GM21825 (cell line): ENCODE measurements around the gene TSPAN11.

Experiments used
- ATAC-seq: cut with Tn5 transposase; IDR thresholded peaks from one replicate; pipeline ENCODE4 v1.9.1; 2021; ENCODE audit warnings: mild to moderate bottlenecking, moderate library complexity; ENCODE audit not compliant: unreplicated experiment

Gene TSPAN11

GRCh38 chr12:30959110-30959710 is 32.7 kb downstream of the TSPAN11 start:
- ATAC-seq = no peak

GRCh38 chr12:30959778-30960177 is 33.2 kb downstream of the TSPAN11 start:
- no peak for ATAC-seq

GRCh38 chr12:30961030-30961429 is 34.5 kb downstream of the TSPAN11 start:
- ATAC-seq = no peak

- ATAC-seq = no peak
These were observed 35.5 kb downstream of the TSPAN11 start for GRCh38 chr12:30962047-30962446.

GRCh38 chr12:30963709-30964564 is 37.4 kb downstream of the TSPAN11 start:
- no peak for ATAC-seq

- no peak for ATAC-seq
These were observed 38.5 kb downstream of the TSPAN11 start for GRCh38 chr12:30964896-30965612.

GRCh38 chr12:30965613-30965985 is 39.1 kb downstream of the TSPAN11 start:
- no peak for ATAC-seq

GRCh38 chr12:30967026-30967425 is 40.5 kb downstream of the TSPAN11 start:
- no peak for ATAC-seq

- no peak for ATAC-seq
These were observed 41.7 kb downstream of the TSPAN11 start for GRCh38 chr12:30968211-30968610.

- ATAC-seq = no peak
These were observed 42.5 kb downstream of the TSPAN11 start for GRCh38 chr12:30969006-30969405.

GRCh38 chr12:30969606-30970395 is 43.3 kb downstream of the TSPAN11 start:
- no peak for ATAC-seq

GRCh38 chr12:30970559-30971197 is 44.1 kb downstream of the TSPAN11 start:
- no peak for ATAC-seq

GRCh38 chr12:30972035-30972434 is 45.5 kb downstream of the TSPAN11 start:
- no peak for ATAC-seq

GRCh38 chr12:30973175-30973574 is 46.6 kb downstream of the TSPAN11 start:
- no peak for ATAC-seq

GRCh38 chr12:30973830-30974229 is 47.3 kb downstream of the TSPAN11 start:
- no peak for ATAC-seq

GRCh38 chr12:30974746-30975500 is 48.4 kb downstream of the TSPAN11 start:
- ATAC-seq = no peak

- ATAC-seq = no peak
These were observed 49.0 kb downstream of the TSPAN11 start for GRCh38 chr12:30975581-30975980.

GRCh38 chr12:30976206-30976605 is 49.7 kb downstream of the TSPAN11 start:
- ATAC-seq = no peak

- ATAC-seq = no peak
These were observed 50.6 kb downstream of the TSPAN11 start for GRCh38 chr12:30977124-30977523.
